ENCODE results near the gene ZBTB2.

Gene ZBTB2

GRCh38 chr6:151414641-151415260 lies 23.4 kb upstream of the ZBTB2 start:
- Mint-ChIP-seq H3K4me1 (ENCODE audit: low read depth) (peaks cover 16% of the 10 kb centered on the region), H3K4me3 (no peak overlapping the region), H3K27me3 (no peaks in the 10 kb centered on the region), H3K36me3 (ENCODE audit: low read depth) (peaks cover 84% of the 10 kb centered on the region), H3K27ac (no peak overlapping the region), H3K9me3 (peaks cover 3% of the 10 kb centered on the region)
- no peak for DNase-seq

- H3K9me3 Mint-ChIP-seq, result peaks cover 3% of the 10 kb centered on the region
- peaks cover 88% of the 10 kb centered on the region for H3K36me3 Mint-ChIP-seq (ENCODE audit: low read depth)
- H3K27me3 Mint-ChIP-seq, result no peaks in the 10 kb centered on the region
- no peak for DNase-seq
- H3K4me3 Mint-ChIP-seq, result no peak overlapping the region
- H3K27ac Mint-ChIP-seq, result peak overlapping the region; percentile 23
- peaks cover 20% of the 10 kb centered on the region for H3K4me1 Mint-ChIP-seq (ENCODE audit: low read depth)
Observed at GRCh38 chr6:151413372-151414145, 22.2 kb upstream of the ZBTB2 start.

DNA sequence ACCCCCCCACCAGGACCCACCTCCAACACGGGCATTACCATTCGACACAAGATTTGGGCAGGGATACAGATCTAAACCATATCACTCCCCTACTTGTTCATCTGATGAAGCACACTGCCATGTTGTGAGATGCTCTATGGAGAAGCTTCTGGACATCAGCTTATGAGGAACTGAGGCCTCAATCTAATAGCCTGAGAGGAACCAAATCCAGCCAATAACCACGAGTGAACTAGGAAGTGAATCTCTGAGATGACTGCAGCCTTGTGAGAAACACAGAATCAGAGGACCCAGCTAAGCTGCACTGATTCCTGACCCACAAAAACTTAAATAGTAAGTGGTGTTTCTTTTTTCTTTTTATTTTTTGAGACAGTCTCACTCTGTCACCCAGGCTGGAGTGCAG lies 21.6 kb upstream of the ZBTB2 start:
- Mint-ChIP-seq H3K27ac (no peak overlapping the region), H3K9me3 (peaks cover 3% of the 10 kb centered on the region), H3K4me3 (no peak overlapping the region), H3K27me3 (no peaks in the 10 kb centered on the region), H3K4me1 (ENCODE audit: low read depth) (peaks cover 20% of the 10 kb centered on the region), H3K36me3 (ENCODE audit: low read depth) (peaks cover 91% of the 10 kb centered on the region)
- DNase-seq, result no peak

GRCh38 chr6:151409679-151410078 lies 18.3 kb upstream of the ZBTB2 start:
- Mint-ChIP-seq H3K4me3 (no peak overlapping the region), H3K36me3 (ENCODE audit: low read depth) (peaks cover 90% of the 10 kb centered on the region), H3K4me1 (ENCODE audit: low read depth) (peaks cover 30% of the 10 kb centered on the region), H3K9me3 (no peaks in the 10 kb centered on the region), H3K27ac (peak overlapping the region; percentile 10), H3K27me3 (no peaks in the 10 kb centered on the region)
- DNase-seq, result no peak

GRCh38 chr6:151409260-151409659 lies 17.9 kb upstream of the ZBTB2 start:
- Mint-ChIP-seq H3K9me3 (no peaks in the 10 kb centered on the region), H3K27ac (peak overlapping the region; percentile 61), H3K4me1 (ENCODE audit: low read depth) (peaks cover 28% of the 10 kb centered on the region), H3K36me3 (ENCODE audit: low read depth) (peaks cover 89% of the 10 kb centered on the region), H3K27me3 (no peaks in the 10 kb centered on the region), H3K4me3 (no peak overlapping the region)
- no peak for DNase-seq

DNA sequence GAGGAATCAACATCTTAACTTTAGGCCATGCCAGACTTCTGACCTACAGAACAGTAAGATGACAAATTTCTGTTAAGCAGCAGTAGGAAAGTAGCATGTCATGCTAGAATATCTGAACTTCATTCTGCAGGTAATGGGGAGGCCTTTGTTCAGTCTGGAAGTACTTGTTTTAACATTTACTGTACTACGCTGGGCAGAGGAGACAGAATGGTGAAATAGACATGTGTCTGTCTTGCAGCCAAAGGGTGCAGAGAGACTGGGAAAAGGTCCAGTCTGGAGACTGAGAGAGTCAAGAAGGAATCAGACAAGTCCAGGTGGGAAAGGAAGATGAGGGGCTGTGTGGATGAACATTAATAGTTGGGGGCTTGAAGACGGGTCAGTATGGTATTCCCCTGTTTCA lies 17.5 kb upstream of the ZBTB2 start:
- Mint-ChIP-seq H3K9me3 (no peaks in the 10 kb centered on the region), H3K27ac (peak overlapping the region; percentile 61), H3K36me3 (ENCODE audit: low read depth) (peaks cover 87% of the 10 kb centered on the region), H3K4me1 (ENCODE audit: low read depth) (peaks cover 25% of the 10 kb centered on the region), H3K27me3 (no peaks in the 10 kb centered on the region), H3K4me3 (no peak overlapping the region)
- DNase-seq, result no peak

DNA sequence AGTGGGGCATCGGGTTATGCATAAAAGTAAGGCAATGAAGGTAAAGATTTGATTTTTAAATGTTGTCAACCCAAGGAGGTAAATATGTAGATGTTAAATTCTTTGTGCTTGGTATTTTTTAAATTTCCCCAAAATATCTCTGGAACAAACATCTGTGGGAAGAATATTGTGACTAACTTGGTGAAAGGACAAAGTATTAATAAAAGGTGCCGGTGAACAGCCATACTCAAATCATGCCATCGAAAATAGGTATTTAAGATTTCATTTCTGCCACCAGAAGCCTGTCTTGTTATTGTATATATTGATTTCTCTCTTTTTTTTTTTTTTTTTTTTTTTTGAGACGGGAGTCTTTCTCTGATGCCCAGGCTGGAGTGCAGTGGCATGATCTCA lies 12.6 kb upstream of the ZBTB2 start:
- H3K4me1 Mint-ChIP-seq (ENCODE audit: low read depth), result peaks cover 57% of the 10 kb centered on the region
- H3K27ac Mint-ChIP-seq, result peak overlapping the region; percentile 48
- no peaks in the 10 kb centered on the region for H3K27me3 Mint-ChIP-seq
- H3K36me3 Mint-ChIP-seq (ENCODE audit: low read depth), result peaks cover 79% of the 10 kb centered on the region
- H3K4me3 Mint-ChIP-seq, result no peak overlapping the region
- no peak for DNase-seq
- H3K9me3 Mint-ChIP-seq, result no peaks in the 10 kb centered on the region

GRCh38 chr6:151402228-151402627 lies 10.9 kb upstream of the ZBTB2 start:
- no peaks in the 10 kb centered on the region for H3K27me3 Mint-ChIP-seq
- H3K9me3 Mint-ChIP-seq, result no peaks in the 10 kb centered on the region
- peak overlapping the region; percentile 55 for H3K27ac Mint-ChIP-seq
- H3K36me3 Mint-ChIP-seq (ENCODE audit: low read depth), result peaks cover 79% of the 10 kb centered on the region
- no peak overlapping the region for H3K4me3 Mint-ChIP-seq
- no peak for DNase-seq
- H3K4me1 Mint-ChIP-seq (ENCODE audit: low read depth), result peaks cover 69% of the 10 kb centered on the region

GRCh38 chr6:151400473-151400872 lies 9.1 kb upstream of the ZBTB2 start:
- peak overlapping the region; percentile 82 for H3K27ac Mint-ChIP-seq
- H3K4me1 Mint-ChIP-seq (ENCODE audit: low read depth), result peaks cover 71% of the 10 kb centered on the region
- peaks cover 76% of the 10 kb centered on the region for H3K36me3 Mint-ChIP-seq (ENCODE audit: low read depth)
- no peak overlapping the region for H3K4me3 Mint-ChIP-seq
- H3K27me3 Mint-ChIP-seq, result no peaks in the 10 kb centered on the region
- DNase-seq, result no peak
- H3K9me3 Mint-ChIP-seq, result no peaks in the 10 kb centered on the region

- H3K4me1 Mint-ChIP-seq (ENCODE audit: low read depth), result peaks cover 77% of the 10 kb centered on the region
- H3K27ac Mint-ChIP-seq, result peak overlapping the region; percentile 5
- no peaks in the 10 kb centered on the region for H3K27me3 Mint-ChIP-seq
- no peak for DNase-seq
- no peaks in the 10 kb centered on the region for H3K9me3 Mint-ChIP-seq
- no peak overlapping the region for H3K4me3 Mint-ChIP-seq
- H3K36me3 Mint-ChIP-seq (ENCODE audit: low read depth), result peaks cover 74% of the 10 kb centered on the region
Observed at GRCh38 chr6:151399679-151400078, 8.3 kb upstream of the ZBTB2 start.

GRCh38 chr6:151393410-151393809 lies 2.1 kb upstream of the ZBTB2 start:
- H3K27me3 Mint-ChIP-seq, result no peaks in the 10 kb centered on the region
- H3K27ac Mint-ChIP-seq, result peak overlapping the region; percentile 97
- peak overlapping the region; percentile 98 for H3K4me3 Mint-ChIP-seq
- no peaks in the 10 kb centered on the region for H3K9me3 Mint-ChIP-seq
- DNase-seq, result no peak
- peaks cover 62% of the 10 kb centered on the region for H3K4me1 Mint-ChIP-seq (ENCODE audit: low read depth)
- H3K36me3 Mint-ChIP-seq (ENCODE audit: low read depth), result peaks cover 63% of the 10 kb centered on the region

- peaks cover 62% of the 10 kb centered on the region for H3K4me1 Mint-ChIP-seq (ENCODE audit: low read depth)
- DNase-seq, result no peak
- no peaks in the 10 kb centered on the region for H3K27me3 Mint-ChIP-seq
- H3K4me3 Mint-ChIP-seq, result peak overlapping the region; percentile 98
- H3K27ac Mint-ChIP-seq, result peak overlapping the region; percentile 97
- peaks cover 62% of the 10 kb centered on the region for H3K36me3 Mint-ChIP-seq (ENCODE audit: low read depth)
- no peaks in the 10 kb centered on the region for H3K9me3 Mint-ChIP-seq
Observed at GRCh38 chr6:151392427-151392826, 1.1 kb upstream of the ZBTB2 start.

DNA sequence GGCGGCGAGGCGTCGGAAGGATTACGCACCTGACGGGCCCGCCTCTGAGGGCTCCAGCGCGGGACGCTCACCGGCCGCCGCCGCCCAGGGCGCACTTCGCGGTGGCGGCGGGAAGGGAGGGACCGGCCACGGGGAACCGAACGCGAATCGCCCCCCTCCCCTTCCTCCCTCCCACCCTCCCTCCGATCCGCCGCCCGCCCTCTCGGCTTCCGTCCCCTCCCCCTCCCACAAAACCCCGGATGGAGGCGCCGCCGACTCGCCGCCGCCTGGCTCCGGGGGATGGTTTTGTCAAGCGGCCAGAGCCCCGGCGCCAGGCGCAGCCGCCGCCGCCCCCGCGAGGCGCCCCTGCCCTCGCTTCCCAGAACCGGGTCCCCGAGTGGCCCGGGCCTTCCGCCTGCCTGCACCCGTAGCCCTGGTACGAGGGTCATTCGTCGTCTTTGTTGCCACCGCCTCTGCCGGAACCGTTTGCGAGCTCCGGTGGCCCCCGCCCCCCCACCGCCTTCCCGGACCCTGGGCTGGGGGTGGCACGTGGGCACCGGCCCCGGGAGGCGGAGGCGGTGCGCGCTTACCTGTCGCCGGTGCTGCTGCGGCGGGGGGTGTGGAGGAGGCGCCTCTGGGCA lies 398 bp downstream of the ZBTB2 start:
- Mint-ChIP-seq H3K4me3 (peak overlapping the region; percentile 98), H3K27me3 (no peaks in the 10 kb centered on the region), H3K4me1 (ENCODE audit: low read depth) (peaks cover 61% of the 10 kb centered on the region), H3K36me3 (ENCODE audit: low read depth) (peaks cover 61% of the 10 kb centered on the region), H3K27ac (peak overlapping the region; percentile 97), H3K9me3 (no peaks in the 10 kb centered on the region)
- DNase-seq, result peak; percentile 88

DNA sequence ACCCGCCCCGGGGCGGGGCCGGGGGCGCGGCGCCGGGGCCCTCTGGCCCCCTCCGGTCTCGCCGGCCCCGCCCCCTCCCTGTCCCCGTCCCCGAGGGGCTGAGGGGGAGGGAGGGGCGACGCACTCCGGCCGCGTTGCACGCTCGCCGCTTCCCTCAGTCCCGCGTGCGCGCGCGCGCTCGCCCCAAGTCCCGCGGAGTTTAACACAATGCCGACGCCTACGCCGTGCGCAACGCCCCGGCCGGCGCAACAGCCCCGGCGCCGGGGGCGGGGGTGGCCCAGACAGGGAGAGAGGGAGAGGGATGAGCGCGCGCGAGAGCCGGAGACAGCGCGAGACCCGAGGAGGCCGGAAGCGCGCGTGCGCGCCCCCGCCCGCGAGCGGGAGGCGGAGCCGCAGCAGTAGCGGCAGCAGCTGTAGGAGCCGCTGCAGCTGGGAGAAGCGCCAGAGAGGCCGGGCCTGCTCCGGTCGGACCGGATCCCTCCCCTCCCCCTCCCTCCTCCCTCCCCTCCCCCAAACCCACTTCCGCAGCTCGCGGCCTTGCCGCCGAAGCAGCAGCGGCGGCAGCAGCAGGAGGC lies 996 bp downstream of the ZBTB2 start:
- H3K4me3 Mint-ChIP-seq, result peak overlapping the region; percentile 98

More for the DNA sequence above, 996 bp downstream of the ZBTB2 start:
- H3K36me3 Mint-ChIP-seq (ENCODE audit: low read depth), result peaks cover 59% of the 10 kb centered on the region
- H3K9me3 Mint-ChIP-seq, result no peaks in the 10 kb centered on the region
- peaks cover 62% of the 10 kb centered on the region for H3K4me1 Mint-ChIP-seq (ENCODE audit: low read depth)
- peak overlapping the region; percentile 78 for H3K27ac Mint-ChIP-seq
- peak; percentile 99 for DNase-seq
- no peaks in the 10 kb centered on the region for H3K27me3 Mint-ChIP-seq
